Measurements from ENCODE around the gene B3GNT7.
"Not testable (repeated sequence)": the region's sequence is repeated elsewhere in the genome, so short reads cannot be mapped to it uniquely, and the experiment has no call there.

B3GNT7 gene

GRCh38 chr2:231427116-231427515 is 31.6 kb downstream of the B3GNT7 start:
- H3K27ac ChIP-seq = no peak overlapping the region
- no peak for TF ChIP-seq ZFX (IDR thresholded peaks at IDR 0.05)
- no peak for TF ChIP-seq CTCF (conservative IDR thresholded peaks at IDR 0.05)

GRCh38 chr2:231429152-231429551 is 33.6 kb downstream of the B3GNT7 start:
- TF ChIP-seq ZFX (IDR thresholded peaks at IDR 0.05) (no peak), CTCF (conservative IDR thresholded peaks at IDR 0.05) (no peak)
- H3K27ac ChIP-seq = no peak overlapping the region

- TF ChIP-seq ZFX (IDR thresholded peaks at IDR 0.05) = no peak
- TF ChIP-seq CTCF (conservative IDR thresholded peaks at IDR 0.05) = no peak
- H3K27ac ChIP-seq = no peak overlapping the region
These were observed 34.4 kb downstream of the B3GNT7 start for GRCh38 chr2:231429901-231430300.

GRCh38 chr2:231430437-231430836 is 34.9 kb downstream of the B3GNT7 start:
- not testable (repeated sequence) for H3K27ac ChIP-seq

- no peak overlapping the region for H3K27ac ChIP-seq
- TF ChIP-seq CTCF (conservative IDR thresholded peaks at IDR 0.05) (no peak), ZFX (IDR thresholded peaks at IDR 0.05) (no peak)
These were observed 36.1 kb downstream of the B3GNT7 start for GRCh38 chr2:231431606-231432005.

- no peak overlapping the region for H3K27ac ChIP-seq
- no peak for TF ChIP-seq ZFX (IDR thresholded peaks at IDR 0.05)
- no peak for TF ChIP-seq CTCF (conservative IDR thresholded peaks at IDR 0.05)
These were observed 38.5 kb downstream of the B3GNT7 start for GRCh38 chr2:231433990-231434389.

- TF ChIP-seq ZFX (IDR thresholded peaks at IDR 0.05) = no peak
- no peak for TF ChIP-seq CTCF (conservative IDR thresholded peaks at IDR 0.05)
- no peak overlapping the region for H3K27ac ChIP-seq
These were observed 41.4 kb downstream of the B3GNT7 start for GRCh38 chr2:231436957-231437356.

GRCh38 chr2:231449503-231450054 is 54.1 kb downstream of the B3GNT7 start:
- H3K27ac ChIP-seq = no peak overlapping the region
- no peak for TF ChIP-seq ZFX (IDR thresholded peaks at IDR 0.05)
- no peak for TF ChIP-seq CTCF (conservative IDR thresholded peaks at IDR 0.05)
